Measurements from ENCODE around the gene OR10A6. TPM values are rescaled to one million over a fixed set of nuclear protein-coding genes. Genes with fewer than 3 reads are reported as not detected.

Gene OR10A6
- total and polyA plus RNA-seq, 9 of the 15 experiments (the other 6 are each of a cell fraction or from before 2014, with no cell fraction given) = not detected

DNA sequence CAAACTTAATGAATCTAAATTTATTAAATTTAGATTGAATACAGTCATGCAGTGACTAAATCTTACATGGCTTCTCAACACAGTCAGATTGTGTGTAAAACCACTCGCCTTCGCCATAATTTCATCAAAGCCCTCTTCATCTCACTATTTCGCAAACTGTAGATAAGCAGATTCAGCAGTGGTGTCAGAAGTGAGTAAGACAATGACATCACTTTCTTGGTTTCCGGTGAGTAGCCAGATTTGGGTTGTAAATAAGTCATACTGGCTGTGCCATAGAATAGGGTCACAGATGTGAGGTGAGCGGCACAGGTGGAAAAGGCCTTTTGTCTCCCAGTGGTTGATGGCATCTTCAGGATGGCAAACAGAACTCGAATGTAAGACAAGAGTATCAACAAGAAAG, 3.4 kb downstream of the OR10A6 start (continued):
- TF ChIP-seq, protein P1, sequence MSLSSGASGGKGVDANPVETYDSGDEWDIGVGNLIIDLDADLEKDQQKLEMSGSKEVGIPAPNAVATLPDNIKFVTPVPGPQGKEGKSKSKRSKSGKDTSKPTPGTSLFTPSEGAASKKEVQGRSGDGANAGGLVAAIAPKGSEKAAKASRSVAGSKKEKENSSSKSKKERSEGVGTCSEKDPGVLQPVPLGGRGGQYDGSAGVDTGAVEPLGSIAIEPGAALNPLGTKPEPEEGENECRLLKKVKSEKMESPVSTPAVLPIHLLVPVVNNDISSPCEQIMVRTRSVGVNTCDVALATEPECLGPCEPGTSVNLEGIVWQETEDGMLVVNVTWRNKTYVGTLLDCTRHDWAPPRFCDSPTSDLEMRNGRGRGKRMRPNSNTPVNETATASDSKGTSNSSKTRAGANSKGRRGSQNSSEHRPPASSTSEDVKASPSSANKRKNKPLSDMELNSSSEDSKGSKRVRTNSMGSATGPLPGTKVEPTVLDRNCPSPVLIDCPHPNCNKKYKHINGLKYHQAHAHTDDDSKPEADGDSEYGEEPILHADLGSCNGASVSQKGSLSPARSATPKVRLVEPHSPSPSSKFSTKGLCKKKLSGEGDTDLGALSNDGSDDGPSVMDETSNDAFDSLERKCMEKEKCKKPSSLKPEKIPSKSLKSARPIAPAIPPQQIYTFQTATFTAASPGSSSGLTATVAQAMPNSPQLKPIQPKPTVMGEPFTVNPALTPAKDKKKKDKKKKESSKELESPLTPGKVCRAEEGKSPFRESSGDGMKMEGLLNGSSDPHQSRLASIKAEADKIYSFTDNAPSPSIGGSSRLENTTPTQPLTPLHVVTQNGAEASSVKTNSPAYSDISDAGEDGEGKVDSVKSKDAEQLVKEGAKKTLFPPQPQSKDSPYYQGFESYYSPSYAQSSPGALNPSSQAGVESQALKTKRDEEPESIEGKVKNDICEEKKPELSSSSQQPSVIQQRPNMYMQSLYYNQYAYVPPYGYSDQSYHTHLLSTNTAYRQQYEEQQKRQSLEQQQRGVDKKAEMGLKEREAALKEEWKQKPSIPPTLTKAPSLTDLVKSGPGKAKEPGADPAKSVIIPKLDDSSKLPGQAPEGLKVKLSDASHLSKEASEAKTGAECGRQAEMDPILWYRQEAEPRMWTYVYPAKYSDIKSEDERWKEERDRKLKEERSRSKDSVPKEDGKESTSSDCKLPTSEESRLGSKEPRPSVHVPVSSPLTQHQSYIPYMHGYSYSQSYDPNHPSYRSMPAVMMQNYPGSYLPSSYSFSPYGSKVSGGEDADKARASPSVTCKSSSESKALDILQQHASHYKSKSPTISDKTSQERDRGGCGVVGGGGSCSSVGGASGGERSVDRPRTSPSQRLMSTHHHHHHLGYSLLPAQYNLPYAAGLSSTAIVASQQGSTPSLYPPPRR (CRISPR knock-in tag; IDR thresholded peaks at IDR 0.05; ENCODE audit: borderline replicate concordance) = no peak
- TF ChIP-seq, protein P2, sequence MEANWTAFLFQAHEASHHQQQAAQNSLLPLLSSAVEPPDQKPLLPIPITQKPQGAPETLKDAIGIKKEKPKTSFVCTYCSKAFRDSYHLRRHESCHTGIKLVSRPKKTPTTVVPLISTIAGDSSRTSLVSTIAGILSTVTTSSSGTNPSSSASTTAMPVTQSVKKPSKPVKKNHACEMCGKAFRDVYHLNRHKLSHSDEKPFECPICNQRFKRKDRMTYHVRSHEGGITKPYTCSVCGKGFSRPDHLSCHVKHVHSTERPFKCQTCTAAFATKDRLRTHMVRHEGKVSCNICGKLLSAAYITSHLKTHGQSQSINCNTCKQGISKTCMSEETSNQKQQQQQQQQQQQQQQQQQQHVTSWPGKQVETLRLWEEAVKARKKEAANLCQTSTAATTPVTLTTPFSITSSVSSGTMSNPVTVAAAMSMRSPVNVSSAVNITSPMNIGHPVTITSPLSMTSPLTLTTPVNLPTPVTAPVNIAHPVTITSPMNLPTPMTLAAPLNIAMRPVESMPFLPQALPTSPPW (CRISPR knock-in tag; IDR thresholded peaks at IDR 0.05) = no peak
- TF ChIP-seq, protein P3, sequence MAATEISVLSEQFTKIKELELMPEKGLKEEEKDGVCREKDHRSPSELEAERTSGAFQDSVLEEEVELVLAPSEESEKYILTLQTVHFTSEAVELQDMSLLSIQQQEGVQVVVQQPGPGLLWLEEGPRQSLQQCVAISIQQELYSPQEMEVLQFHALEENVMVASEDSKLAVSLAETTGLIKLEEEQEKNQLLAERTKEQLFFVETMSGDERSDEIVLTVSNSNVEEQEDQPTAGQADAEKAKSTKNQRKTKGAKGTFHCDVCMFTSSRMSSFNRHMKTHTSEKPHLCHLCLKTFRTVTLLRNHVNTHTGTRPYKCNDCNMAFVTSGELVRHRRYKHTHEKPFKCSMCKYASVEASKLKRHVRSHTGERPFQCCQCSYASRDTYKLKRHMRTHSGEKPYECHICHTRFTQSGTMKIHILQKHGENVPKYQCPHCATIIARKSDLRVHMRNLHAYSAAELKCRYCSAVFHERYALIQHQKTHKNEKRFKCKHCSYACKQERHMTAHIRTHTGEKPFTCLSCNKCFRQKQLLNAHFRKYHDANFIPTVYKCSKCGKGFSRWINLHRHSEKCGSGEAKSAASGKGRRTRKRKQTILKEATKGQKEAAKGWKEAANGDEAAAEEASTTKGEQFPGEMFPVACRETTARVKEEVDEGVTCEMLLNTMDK (IDR thresholded peaks at IDR 0.05; ENCODE audit: borderline replicate concordance, insufficient read depth, low read depth, low read length, poor library complexity, severe bottlenecking) = no peak
- TF ChIP-seq GABPA (tag; conservative IDR thresholded peaks at IDR 0.05; ENCODE audit: low read depth) = no peak
- no peak for TF ChIP-seq ZNF217 (CRISPR knock-in tag; IDR thresholded peaks at IDR 0.05)
- no peak for TF ChIP-seq PCBP2 (IDR thresholded peaks at IDR 0.05; ENCODE audit: low read depth, low read length, poor library complexity, severe bottlenecking)
- TF ChIP-seq MYBL2 (IDR thresholded peaks at IDR 0.05; ENCODE audit: low read depth) = no peak
- TF ChIP-seq MYBL2 (CRISPR knock-in tag; IDR thresholded peaks at IDR 0.05; ENCODE audit: borderline replicate concordance) = no peak
- TF ChIP-seq PHF20 (IDR thresholded peaks at IDR 0.05; ENCODE audit: partially characterized antibody) = no peak
- no peak for TF ChIP-seq ESRRA (IDR thresholded peaks at IDR 0.05; ENCODE audit: borderline replicate concordance, low read depth)
- TF ChIP-seq, protein P4, sequence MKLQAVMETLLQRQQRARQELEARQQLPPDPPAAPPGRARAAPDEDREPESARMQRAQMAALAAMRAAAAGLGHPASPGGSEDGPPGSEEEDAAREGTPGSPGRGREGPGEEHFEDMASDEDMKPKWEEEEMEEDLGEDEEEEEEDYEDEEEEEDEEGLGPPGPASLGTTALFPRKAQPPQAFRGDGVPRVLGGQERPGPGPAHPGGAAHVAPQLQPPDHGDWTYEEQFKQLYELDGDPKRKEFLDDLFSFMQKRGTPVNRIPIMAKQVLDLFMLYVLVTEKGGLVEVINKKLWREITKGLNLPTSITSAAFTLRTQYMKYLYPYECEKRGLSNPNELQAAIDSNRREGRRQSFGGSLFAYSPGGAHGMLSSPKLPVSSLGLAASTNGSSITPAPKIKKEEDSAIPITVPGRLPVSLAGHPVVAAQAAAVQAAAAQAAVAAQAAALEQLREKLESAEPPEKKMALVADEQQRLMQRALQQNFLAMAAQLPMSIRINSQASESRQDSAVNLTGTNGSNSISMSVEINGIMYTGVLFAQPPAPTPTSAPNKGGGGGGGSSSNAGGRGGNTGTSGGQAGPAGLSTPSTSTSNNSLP (IDR thresholded peaks at IDR 0.05; ENCODE audit: borderline replicate concordance, low read depth, low read length) = no peak
- no peak for TF ChIP-seq ADNP (tag; IDR thresholded peaks at IDR 0.05)
- no peak for TF ChIP-seq HCFC1 (IDR thresholded peaks at IDR 0.05; ENCODE audit: low read depth, low read length)
- TF ChIP-seq, protein P5, sequence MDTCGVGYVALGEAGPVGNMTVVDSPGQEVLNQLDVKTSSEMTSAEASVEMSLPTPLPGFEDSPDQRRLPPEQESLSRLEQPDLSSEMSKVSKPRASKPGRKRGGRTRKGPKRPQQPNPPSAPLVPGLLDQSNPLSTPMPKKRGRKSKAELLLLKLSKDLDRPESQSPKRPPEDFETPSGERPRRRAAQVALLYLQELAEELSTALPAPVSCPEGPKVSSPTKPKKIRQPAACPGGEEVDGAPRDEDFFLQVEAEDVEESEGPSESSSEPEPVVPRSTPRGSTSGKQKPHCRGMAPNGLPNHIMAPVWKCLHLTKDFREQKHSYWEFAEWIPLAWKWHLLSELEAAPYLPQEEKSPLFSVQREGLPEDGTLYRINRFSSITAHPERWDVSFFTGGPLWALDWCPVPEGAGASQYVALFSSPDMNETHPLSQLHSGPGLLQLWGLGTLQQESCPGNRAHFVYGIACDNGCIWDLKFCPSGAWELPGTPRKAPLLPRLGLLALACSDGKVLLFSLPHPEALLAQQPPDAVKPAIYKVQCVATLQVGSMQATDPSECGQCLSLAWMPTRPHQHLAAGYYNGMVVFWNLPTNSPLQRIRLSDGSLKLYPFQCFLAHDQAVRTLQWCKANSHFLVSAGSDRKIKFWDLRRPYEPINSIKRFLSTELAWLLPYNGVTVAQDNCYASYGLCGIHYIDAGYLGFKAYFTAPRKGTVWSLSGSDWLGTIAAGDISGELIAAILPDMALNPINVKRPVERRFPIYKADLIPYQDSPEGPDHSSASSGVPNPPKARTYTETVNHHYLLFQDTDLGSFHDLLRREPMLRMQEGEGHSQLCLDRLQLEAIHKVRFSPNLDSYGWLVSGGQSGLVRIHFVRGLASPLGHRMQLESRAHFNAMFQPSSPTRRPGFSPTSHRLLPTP (IDR thresholded peaks at IDR 0.05; ENCODE audit: borderline replicate concordance, extremely low read depth, insufficient read length) = no peak

Measured in K562 (cell line).